H7 (cell line): ENCODE data around the gene TLR10. TPM values are rescaled to one million over a fixed set of nuclear protein-coding genes. Genes with fewer than 3 reads are reported as not detected.
"Not testable (repeated sequence)": the region's sequence is repeated elsewhere in the genome, so short reads cannot be mapped to it uniquely, and the experiment has no call there.

ENCODE experiments used
- DNase-seq: peaks from one replicate; pipeline ENCODE4 v3.0.0; 2012
- H3K27me3 ChIP-seq: 2 replicates; pipeline ENCODE4 v1.6.0; 2011; ENCODE audit warnings: mild to moderate bottlenecking, low read length; ENCODE audit not compliant: control insufficient read depth, insufficient read depth
- H3K36me3 ChIP-seq: replicated peaks from 2 replicates; pipeline ENCODE4 v1.5.1; 2011; ENCODE audit warnings: low read length; ENCODE audit not compliant: control insufficient read depth, insufficient read depth
- H3K4me3 ChIP-seq: 2 replicates; pipeline ENCODE4 v1.5.1; 2011; ENCODE audit warnings: low read depth, mild to moderate bottlenecking, control low read depth, low read length, moderate library complexity; ENCODE audit not compliant: insufficient read depth
- total RNA-seq: library from RNA; depleted of rRNA; stranded (reverse); fragments of >200 nt; shearing (Covaris generic); gene quantifications from 2 replicates; pipeline ENCODE4 v1.2.3, GENCODE V29; 2014

The TLR10 gene
- total RNA-seq, 1 experiment from 2014 or later = not detected

DNA sequence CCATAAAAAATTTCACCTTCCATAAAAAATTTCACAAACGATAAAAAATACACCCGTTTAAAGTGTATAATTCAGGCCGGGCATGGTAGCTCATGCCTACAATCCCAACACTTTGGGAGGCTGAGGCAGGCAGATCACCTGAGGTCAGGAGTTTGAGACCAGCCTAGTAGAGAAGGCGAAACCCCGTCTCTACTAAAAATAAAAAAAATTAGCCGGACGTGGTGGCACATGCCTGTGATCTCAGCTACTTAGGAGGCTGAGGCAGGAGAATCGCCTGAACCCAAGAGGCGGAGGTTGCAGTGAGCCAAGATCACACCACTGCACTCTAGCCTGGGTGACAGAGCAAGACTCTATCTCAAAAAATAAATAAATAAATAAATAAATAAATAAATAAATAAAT lies 23.5 kb upstream of the TLR10 start:
- H3K36me3 ChIP-seq, H3K27me3 ChIP-seq, H3K4me3 ChIP-seq, DNase-seq: not testable (repeated sequence)

DNA sequence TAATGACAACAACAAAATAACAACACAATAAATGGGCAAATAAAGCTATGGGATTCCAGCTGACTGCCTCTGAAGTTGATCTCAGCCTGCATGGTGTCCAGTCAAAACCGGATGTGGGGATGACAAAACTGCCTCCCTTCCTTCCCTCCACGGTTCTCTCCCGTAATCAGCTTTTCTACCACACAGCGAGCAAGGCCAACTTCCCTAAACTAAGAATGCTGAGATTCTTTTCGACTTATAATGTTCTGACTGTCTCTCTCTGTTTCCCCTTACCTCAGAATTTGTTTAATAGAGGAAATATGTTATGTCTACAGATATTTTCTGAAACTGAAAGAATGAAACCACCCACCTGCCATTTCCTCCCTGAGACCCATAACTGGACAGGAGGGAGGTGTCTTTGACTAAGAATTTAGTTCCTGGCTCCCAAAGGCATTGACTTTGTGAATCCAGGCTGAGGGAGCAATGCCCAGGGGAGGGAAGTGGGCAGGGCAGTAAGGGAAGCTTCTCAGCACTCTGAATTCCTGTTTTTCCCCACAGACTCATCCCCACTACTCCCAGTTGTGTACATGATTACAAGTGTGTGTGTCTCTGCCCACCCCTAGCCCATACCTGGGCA lies 22.8 kb upstream of the TLR10 start:
- Histone ChIP-seq H3K36me3 (no peaks in the 10 kb centered on the region), H3K4me3 (no peak overlapping the region), H3K27me3 (no peaks in the 10 kb centered on the region)
- no peak for DNase-seq

GRCh38 chr4:38804654-38805295 lies 22.0 kb upstream of the TLR10 start, which contains the start of gene TLR1:
TSS of gene TLR1 (minus strand) at chr4:38804791. CDS start at chr4:38798831, 5,960 bp downstream.
- Histone ChIP-seq H3K4me3 (no peak within 1 kb of the TSS), H3K27me3 (no peaks in the 10 kb centered on the region), H3K36me3 (no peaks in the 10 kb centered on the region)
- no peak for DNase-seq

GRCh38 chr4:38803833-38804653 lies 21.3 kb upstream of the TLR10 start:
- H3K27me3 ChIP-seq = no peaks in the 10 kb centered on the region
- H3K4me3 ChIP-seq = no peak overlapping the region
- no peaks in the 10 kb centered on the region for H3K36me3 ChIP-seq
- DNase-seq = no peak

GRCh38 chr4:38802561-38803355 lies 20.0 kb upstream of the TLR10 start:
- Histone ChIP-seq H3K4me3 (no peak overlapping the region), H3K27me3 (no peaks in the 10 kb centered on the region), H3K36me3 (no peaks in the 10 kb centered on the region)
- DNase-seq = no peak

DNA sequence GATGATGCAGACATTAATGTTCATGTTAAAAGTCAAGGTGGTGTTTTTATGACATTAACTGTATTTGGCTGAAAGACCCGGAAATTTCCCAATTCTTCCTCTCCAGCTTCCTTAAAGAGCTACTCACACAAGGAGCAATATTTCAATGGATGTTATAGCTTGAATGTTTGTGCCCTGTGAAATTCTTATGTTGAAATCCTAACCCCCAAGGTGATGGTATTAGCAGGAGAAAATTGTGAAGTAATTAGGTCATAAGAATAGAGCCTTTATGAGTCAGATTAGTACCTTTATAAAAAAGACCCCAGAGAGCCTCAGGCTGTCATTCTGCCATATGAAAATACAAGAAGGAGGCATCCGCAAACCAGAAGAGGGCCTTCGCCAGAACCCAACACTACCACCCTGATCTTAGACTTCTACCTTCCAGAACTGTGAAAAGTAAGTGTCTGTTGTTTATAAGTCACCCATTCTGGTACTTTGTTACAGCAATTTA lies 18.2 kb upstream of the TLR10 start:
- Histone ChIP-seq H3K36me3 (no peaks in the 10 kb centered on the region), H3K4me3 (no peak overlapping the region), H3K27me3 (no peaks in the 10 kb centered on the region)
- DNase-seq = no peak

GRCh38 chr4:38800366-38800765 lies 17.6 kb upstream of the TLR10 start:
- H3K4me3 ChIP-seq = no peak overlapping the region
- H3K36me3 ChIP-seq = no peaks in the 10 kb centered on the region
- DNase-seq = no peak
- H3K27me3 ChIP-seq = no peaks in the 10 kb centered on the region

DNA sequence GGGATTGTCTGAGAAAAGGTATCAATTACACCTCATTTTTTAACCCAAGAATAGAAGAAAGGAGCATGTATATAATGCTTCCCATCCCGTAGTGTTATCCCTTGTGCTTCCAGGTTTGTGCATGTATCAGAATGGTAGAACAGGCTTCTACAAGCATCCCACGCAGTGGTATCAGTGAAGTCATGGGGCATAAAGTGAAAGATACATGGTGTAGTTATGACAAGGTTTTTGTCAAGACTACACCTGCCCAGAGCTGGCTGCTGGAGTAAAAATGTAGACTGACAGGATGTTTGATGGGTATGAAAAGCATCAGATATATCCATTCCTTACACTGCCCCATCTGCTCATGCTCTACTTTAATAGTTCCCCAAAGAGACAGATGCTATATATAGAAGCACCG lies 12.3 kb upstream of the TLR10 start:
- Histone ChIP-seq H3K27me3 (no peaks in the 10 kb centered on the region), H3K36me3 (no peaks in the 10 kb centered on the region), H3K4me3 (no peak overlapping the region)
- DNase-seq = no peak

GRCh38 chr4:38794051-38794450 lies 11.3 kb upstream of the TLR10 start:
- Histone ChIP-seq H3K27me3 (no peaks in the 10 kb centered on the region), H3K4me3 (no peak overlapping the region), H3K36me3 (no peaks in the 10 kb centered on the region)
- DNase-seq = no peak

- DNase-seq = no peak
- H3K27me3 ChIP-seq = no peaks in the 10 kb centered on the region
- no peak overlapping the region for H3K4me3 ChIP-seq
- no peaks in the 10 kb centered on the region for H3K36me3 ChIP-seq
Observed at GRCh38 chr4:38791010-38791409, 8.2 kb upstream of the TLR10 start.

- no peaks in the 10 kb centered on the region for H3K36me3 ChIP-seq
- H3K4me3 ChIP-seq = no peak overlapping the region
- no peaks in the 10 kb centered on the region for H3K27me3 ChIP-seq
- DNase-seq = no peak
Observed at GRCh38 chr4:38788317-38788716, 5.5 kb upstream of the TLR10 start.

GRCh38 chr4:38787693-38788092 lies 4.9 kb upstream of the TLR10 start:
- no peaks in the 10 kb centered on the region for H3K27me3 ChIP-seq
- no peak overlapping the region for H3K4me3 ChIP-seq
- DNase-seq = no peak
- no peaks in the 10 kb centered on the region for H3K36me3 ChIP-seq

- no peak for DNase-seq
- H3K4me3 ChIP-seq = no peak overlapping the region
- no peaks in the 10 kb centered on the region for H3K27me3 ChIP-seq
- H3K36me3 ChIP-seq = no peaks in the 10 kb centered on the region
Observed at GRCh38 chr4:38785901-38786402, 3.2 kb upstream of the TLR10 start.
